IMR-90 (cell line): Measurements from ENCODE around the gene POU4F2. TPM values are rescaled to one million over a fixed set of nuclear protein-coding genes. Genes with fewer than 3 reads are reported as not detected.

Experiments used
- ATAC-seq: fragments of 200-7000 bp; cut with Tn5 transposase; 2 replicates; pipeline ENCODE4 v1.9.1; 2020; ENCODE audit warnings: low read depth, mild to moderate bottlenecking, moderate library complexity
- BruUV-seq: library from RNA; stranded (reverse); fragments of 400-500 nt; replicated peaks from 2 replicates; lab custom pipeline; 2021; lab: Mats Ljungman, UMichigan
- CTCF ChIA-PET: fragments of 300-600 bp; formaldehyde crosslinking; extraction: SDS; loops from one replicate; lab custom pipeline; 2021; ENCODE audit warnings: antibody characterized with exemption; lab: Yijun Ruan, JAX
- POLR2A ChIA-PET: fragments of 300-600 bp; sonication (Branson Sonifier 250); formaldehyde crosslinking; loops from one replicate; lab custom pipeline; 2022; ENCODE audit warnings: antibody characterized with exemption; ENCODE audit not compliant: unreplicated experiment; lab: Charles Lee
- DNase-seq: peaks from one replicate; pipeline ENCODE4 v3.0.0; 2013
- H2AFZ ChIP-seq: replicated peaks from 2 replicates; pipeline ENCODE3; 2013; ENCODE audit warnings: low read length, mild to moderate bottlenecking; ENCODE audit not compliant: poor library complexity
- H2AK5ac ChIP-seq: 2 replicates; pipeline ENCODE4 v1.6.1; 2013; ENCODE audit warnings: low read depth, low read length, inconsistent platforms
- H2AK9ac ChIP-seq: replicated peaks from 2 replicates; pipeline ENCODE3; 2013; ENCODE audit warnings: mild to moderate bottlenecking, low read depth, low read length, moderate library complexity; ENCODE audit not compliant: poor library complexity
- H2BK120ac ChIP-seq: 2 replicates; pipeline ENCODE4 v1.6.1; 2013; ENCODE audit warnings: low read depth, low read length, inconsistent platforms
- H2BK15ac ChIP-seq: 3 replicates; pipeline ENCODE4 v1.6.1; 2013; ENCODE audit warnings: low read depth, low read length, inconsistent platforms
- H2BK20ac ChIP-seq: 2 replicates; pipeline ENCODE4 v1.6.1; 2013; ENCODE audit warnings: low read depth, mild to moderate bottlenecking, inconsistent platforms, low read length, moderate library complexity
- H2BK5ac ChIP-seq: 2 replicates; pipeline ENCODE4 v1.6.1; 2013; ENCODE audit warnings: mild to moderate bottlenecking, low read depth, low read length, inconsistent platforms; ENCODE audit not compliant: poor library complexity, severe bottlenecking
- H3K14ac ChIP-seq: replicated peaks from 2 replicates; pipeline ENCODE4 v1.6.1; 2013; ENCODE audit warnings: low read depth, low read length, inconsistent platforms
- H3K18ac ChIP-seq: 2 replicates; pipeline ENCODE4 v1.6.1; 2013; ENCODE audit warnings: low read depth, low read length, control low read depth
- H3K23ac ChIP-seq: 2 replicates; pipeline ENCODE4 v1.6.1; 2013; ENCODE audit warnings: low read depth, low read length, inconsistent platforms
- H3K27ac ChIP-seq: 2 replicates; pipeline ENCODE4 v1.5.1; 2013; ENCODE audit warnings: mild to moderate bottlenecking, control low read depth, low read length; ENCODE audit not compliant: insufficient read depth
- H3K27me3 ChIP-seq: 2 replicates; pipeline ENCODE4 v1.6.1; 2013; ENCODE audit warnings: low read length; ENCODE audit not compliant: control insufficient read depth, insufficient read depth
- H3K36me3 ChIP-seq: 2 replicates; pipeline ENCODE4 v1.6.1; 2013; ENCODE audit warnings: low read length, mixed read lengths; ENCODE audit not compliant: control insufficient read depth, insufficient read depth
- H3K4ac ChIP-seq: 2 replicates; pipeline ENCODE4 v1.6.1; 2013; ENCODE audit warnings: low read depth, low read length, inconsistent platforms
- H3K4me1 ChIP-seq: 2 replicates; pipeline ENCODE4 v1.6.1; 2013; ENCODE audit warnings: low read length, mixed read lengths; ENCODE audit not compliant: control insufficient read depth, insufficient read depth
- H3K4me2 ChIP-seq: 2 replicates; pipeline ENCODE4 v1.6.1; 2013; ENCODE audit warnings: low read depth, mild to moderate bottlenecking, control low read depth, low read length, moderate library complexity
- H3K4me3 ChIP-seq: 2 replicates; pipeline ENCODE4 v1.5.1; 2013; ENCODE audit warnings: low read depth, mild to moderate bottlenecking, control low read depth, low read length, moderate library complexity; ENCODE audit not compliant: insufficient read depth
- H3K56ac ChIP-seq: 2 replicates; pipeline ENCODE4 v1.6.1; 2013; ENCODE audit warnings: low read length, inconsistent platforms; ENCODE audit not compliant: insufficient read depth; ENCODE audit errors: extremely low read depth
- H3K79me1 ChIP-seq, 2 experiments: 2 replicates each; pipeline ENCODE4 v1.6.1; 2013; ENCODE audit warnings: low read length in 2 of 2, inconsistent platforms in 1 of 2, low read depth in 1 of 2
- H3K9ac ChIP-seq: 2 replicates; pipeline ENCODE4 v1.6.1; 2013; ENCODE audit warnings: low read depth, low read length, control low read depth
- H3K9me1 ChIP-seq: 2 replicates; pipeline ENCODE4 v1.6.1; 2013; ENCODE audit warnings: low read length, inconsistent platforms; ENCODE audit not compliant: insufficient read depth
- H3K9me3 ChIP-seq: 2 replicates; pipeline ENCODE4 v1.6.1; 2013; ENCODE audit warnings: low read length; ENCODE audit not compliant: control insufficient read depth, insufficient read depth
- H4K20me1 ChIP-seq: 2 replicates; pipeline ENCODE4 v1.6.1; 2013; ENCODE audit warnings: low read length, inconsistent platforms; ENCODE audit not compliant: insufficient read depth
- H4K5ac ChIP-seq: 2 replicates; pipeline ENCODE4 v1.6.1; 2013; ENCODE audit warnings: mild to moderate bottlenecking, low read depth, low read length, control low read depth
- H4K8ac ChIP-seq, 2 experiments: 2 replicates each; pipeline ENCODE4 v1.6.1; 2013; ENCODE audit warnings: low read depth in 2 of 2, low read length in 2 of 2, control low read depth in 1 of 2, inconsistent platforms in 1 of 2
- H4K91ac ChIP-seq: 2 replicates; pipeline ENCODE4 v1.6.1; 2013; ENCODE audit warnings: low read depth, low read length, inconsistent platforms; ENCODE audit not compliant: insufficient read depth
- CEBPB ChIP-seq: IDR thresholded peaks from 2 replicates; pipeline ENCODE4 v1.6.1; 2012; ENCODE audit warnings: low read depth, low read length, improper control_type of control experiment
- CHD1 ChIP-seq: IDR thresholded peaks from 2 replicates; pipeline ENCODE4 v1.6.1; 2012; ENCODE audit warnings: low read depth, low read length, improper control_type of control experiment
- CTCF ChIP-seq: conservative IDR thresholded peaks from 2 replicates; pipeline ENCODE4 v1.5.1; 2012; ENCODE audit warnings: mild to moderate bottlenecking, low read depth, low read length, improper control_type of control experiment
- FOS ChIP-seq: fragments of 150-350 bp; IDR thresholded peaks from 2 replicates; pipeline ENCODE4 v1.6.1; 2016; ENCODE audit warnings: low read depth, low read length
- MAZ ChIP-seq: IDR thresholded peaks from 2 replicates; pipeline ENCODE4 v1.6.1; 2012; ENCODE audit warnings: low read depth, mild to moderate bottlenecking, low read length, improper control_type of control experiment, moderate library complexity, borderline replicate concordance
- RFX5 ChIP-seq: IDR thresholded peaks from 2 replicates; pipeline ENCODE4 v1.8.0; 2012; ENCODE audit warnings: low read depth, mild to moderate bottlenecking, low read length, moderate library complexity
- WGBS, 2 experiments: methylation state at CpG; one replicate each; pipeline versions ENCODE4 v1.1.5 to v1.1.7; 2013; ENCODE audit warnings: missing lambda C conversion rate in 2 of 2; ENCODE audit not compliant: insufficient read length in 1 of 2; ENCODE audit errors: extremely low coverage in 2 of 2; 5-methylcytosine and 5-hydroxymethylcytosine counted together
- dilution Hi-C: fragments of 300-500 bp; cut with HindIII; formaldehyde crosslinking; loops from one replicate; pipeline ENCODE4 v1.14.3; 2018; ENCODE audit warnings: low sequenced_read_pairs; ENCODE audit not compliant: unreplicated experiment
- in situ Hi-C: fragments of 300-500 bp; cut with MboI; formaldehyde crosslinking; loops from 3 replicates; pipeline ENCODE4 v1.14.3; 2019; ENCODE audit warnings: low sequenced_read_pairs, inconsistent platforms, mixed read lengths
- intact Hi-C: fragments of 100-400 bp; cut with micrococcal nuclease; formaldehyde crosslinking; loops from 2 replicates; pipeline ENCODE4 v1.10.0; 2022
- polyA plus RNA-seq, 3 experiments: library from polyadenylated mRNA; depleted of rRNA; stranded (reverse); fragments of >200 nt; gene quantifications; 2 replicates each; pipeline ENCODE4 v1.2.3, GENCODE V29; 2012; ENCODE audit warnings: low replicate concordance in 1 of 3
- total RNA-seq: library from RNA; depleted of rRNA; stranded (reverse); fragments of >200 nt; gene quantifications from 2 replicates; pipeline ENCODE4 v1.2.3, GENCODE V29; 2012
- TF ChIP-seq, protein P1 (sequence below): fragments of 150-350 bp; IDR thresholded peaks from 2 replicates; pipeline ENCODE4 v1.6.1; 2017; ENCODE audit warnings: mild to moderate bottlenecking, antibody characterized with exemption, low read length, low read depth

The POU4F2 gene
- total and polyA plus RNA-seq, 2 of the 4 experiments (the other 2 are of a cell fraction), result not detected

DNA sequence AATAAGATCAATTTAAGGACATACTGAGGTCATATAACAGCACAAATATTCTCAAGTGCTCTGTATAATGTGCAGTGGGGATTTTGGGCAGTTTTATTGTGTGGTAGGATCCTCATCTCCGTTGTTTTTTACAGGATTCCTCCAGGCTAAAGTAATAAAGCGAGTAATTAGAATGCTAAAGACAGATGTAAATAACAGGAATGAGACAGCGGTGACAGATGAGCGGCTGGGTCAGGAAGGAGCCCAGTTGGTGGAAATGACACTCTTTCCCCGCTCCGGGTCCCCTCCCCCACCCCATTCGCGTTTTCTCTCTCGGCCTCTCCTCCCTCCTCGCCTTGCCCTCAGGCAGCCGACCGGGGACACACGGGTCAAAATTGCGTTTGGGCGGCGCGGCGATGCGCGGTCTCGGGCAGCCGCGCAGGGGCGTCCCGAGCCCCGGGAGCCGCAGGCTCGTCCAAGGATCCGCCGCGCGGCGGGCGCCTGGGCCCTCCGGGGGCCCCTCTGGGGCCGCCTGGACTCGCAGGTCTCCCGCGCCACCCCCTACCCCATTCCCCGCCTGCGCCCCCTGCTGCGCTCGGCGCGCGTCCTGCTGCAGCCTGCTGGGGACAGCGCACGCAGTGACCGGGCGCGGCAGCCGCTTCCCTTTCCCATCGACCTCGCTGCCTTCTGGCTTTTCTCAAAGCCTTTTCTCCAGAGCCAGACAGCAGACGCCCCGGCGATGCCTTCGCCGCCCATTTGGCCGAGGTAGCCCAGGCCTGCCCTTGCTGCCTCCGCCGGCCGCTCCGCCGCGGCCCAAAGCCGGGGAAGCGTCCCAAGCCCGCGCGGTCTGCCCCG, 16.2 kb downstream of the POU4F2 start:
- peaks cover 30% of the 10 kb centered on the region for H3K27me3 ChIP-seq
- no TSS peak for BruUV-seq
- H3K4ac ChIP-seq, result no peak overlapping the region
- ChIA-PET CTCF (no interaction called here), POLR2A (no interaction called here)
- peak overlapping the region; percentile 37 for H3K4me3 ChIP-seq
- H3K9me3 ChIP-seq, result no peaks in the 10 kb centered on the region
- no peaks in the 10 kb centered on the region for H4K20me1 ChIP-seq
- no peak overlapping the region for H4K5ac ChIP-seq
- H2AK9ac ChIP-seq, result no peak overlapping the region
- no peak overlapping the region for H2BK5ac ChIP-seq
- no peak overlapping the region for H3K14ac ChIP-seq
- H3K9ac ChIP-seq, result no peak overlapping the region
- DNase-seq (peak; percentile 7), ATAC-seq (peak; percentile 84)
- H2AK5ac ChIP-seq, result no peak overlapping the region
- peak overlapping the region; percentile 73 for H2AFZ ChIP-seq
- H3K4me1 ChIP-seq, result no peaks in the 10 kb centered on the region
- H3K18ac ChIP-seq, result no peak overlapping the region
- no peak overlapping the region for H2BK15ac ChIP-seq
- no peaks in the 10 kb centered on the region for H3K9me1 ChIP-seq
- intact Hi-C loops (no loop called here), dilution Hi-C loops (no loop called here), in situ Hi-C loops (no loop called here)
- no peak overlapping the region for H3K27ac ChIP-seq
- H3K36me3 ChIP-seq, result no peaks in the 10 kb centered on the region
- 1% methylated on average over 21 of the region's 72 CpGs; no CpG with 5 or more reads in 1 of the 2 experiments for WGBS, 2 experiments
- peak overlapping the region; percentile 67 for H3K4me2 ChIP-seq
- no peak overlapping the region for H3K23ac ChIP-seq
- TF ChIP-seq MAZ (no peak), RFX5 (no peak), CTCF (no peak), CHD1 (no peak), CEBPB (no peak), FOS (no peak)
- TF ChIP-seq, protein P1, sequence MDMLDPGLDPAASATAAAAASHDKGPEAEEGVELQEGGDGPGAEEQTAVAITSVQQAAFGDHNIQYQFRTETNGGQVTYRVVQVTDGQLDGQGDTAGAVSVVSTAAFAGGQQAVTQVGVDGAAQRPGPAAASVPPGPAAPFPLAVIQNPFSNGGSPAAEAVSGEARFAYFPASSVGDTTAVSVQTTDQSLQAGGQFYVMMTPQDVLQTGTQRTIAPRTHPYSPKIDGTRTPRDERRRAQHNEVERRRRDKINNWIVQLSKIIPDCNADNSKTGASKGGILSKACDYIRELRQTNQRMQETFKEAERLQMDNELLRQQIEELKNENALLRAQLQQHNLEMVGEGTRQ, result no peak
- no peaks in the 10 kb centered on the region for H3K79me1 ChIP-seq
- no peak overlapping the region for H4K8ac ChIP-seq
- H4K91ac ChIP-seq, result no peak overlapping the region
- no peak overlapping the region for H3K56ac ChIP-seq
- H2BK120ac ChIP-seq, result no peak overlapping the region
- no peak overlapping the region for H2BK20ac ChIP-seq
